ENCODE data around the gene SNX30.
"Not testable (repeated sequence)": the region's sequence is repeated elsewhere in the genome, so short reads cannot be mapped to it uniquely, and the experiment has no call there.

Gene SNX30, protein sequence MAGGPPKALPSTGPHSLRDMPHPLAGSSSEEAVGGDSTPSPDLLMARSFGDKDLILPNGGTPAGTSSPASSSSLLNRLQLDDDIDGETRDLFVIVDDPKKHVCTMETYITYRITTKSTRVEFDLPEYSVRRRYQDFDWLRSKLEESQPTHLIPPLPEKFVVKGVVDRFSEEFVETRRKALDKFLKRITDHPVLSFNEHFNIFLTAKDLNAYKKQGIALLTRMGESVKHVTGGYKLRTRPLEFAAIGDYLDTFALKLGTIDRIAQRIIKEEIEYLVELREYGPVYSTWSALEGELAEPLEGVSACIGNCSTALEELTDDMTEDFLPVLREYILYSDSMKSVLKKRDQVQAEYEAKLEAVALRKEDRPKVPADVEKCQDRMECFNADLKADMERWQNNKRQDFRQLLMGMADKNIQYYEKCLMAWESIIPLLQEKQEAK

DNA sequence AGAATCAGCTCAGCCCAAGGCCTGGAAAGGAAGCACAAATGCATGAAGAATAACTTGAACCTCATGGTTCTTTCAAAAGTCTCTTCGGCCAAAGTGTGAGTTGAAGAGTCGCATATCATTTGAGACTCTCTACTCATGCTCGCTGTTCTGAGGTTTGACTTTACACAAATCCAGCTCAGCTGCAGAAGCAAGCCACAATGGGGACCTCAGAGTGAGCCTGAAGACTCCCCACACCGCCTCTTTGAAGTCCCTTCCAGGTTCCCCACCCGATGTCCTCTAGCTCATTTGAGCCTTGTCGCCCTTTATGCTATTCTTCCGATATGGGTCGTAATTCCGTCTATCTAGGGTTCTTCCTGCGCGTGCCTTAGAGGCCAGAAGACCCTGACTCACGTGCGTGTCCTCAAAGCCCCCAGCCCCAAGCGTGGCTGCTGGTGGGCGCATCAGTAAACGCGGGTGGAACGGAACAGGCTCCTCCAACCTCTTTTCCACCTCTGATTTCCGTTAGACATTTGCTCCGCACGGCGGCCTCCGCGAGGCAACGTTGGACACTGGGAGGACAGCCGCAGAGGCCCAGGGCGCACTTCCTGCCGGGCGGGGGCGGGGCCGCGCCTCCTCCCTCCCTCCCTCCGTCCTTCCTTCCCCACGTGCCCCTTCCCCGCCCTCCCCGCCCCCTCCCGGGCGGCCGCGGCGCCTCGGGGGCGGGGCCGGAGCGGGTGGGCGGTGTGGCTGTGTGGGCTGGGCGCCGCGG lies at the start of gene SNX30:
Gene SNX30 (plus strand): TSS at position 745 of the 748 bp plus-strand sequence. CDS start 242 bp downstream, outside the sequence.
- peak; percentile 78 to 82 for DNase-seq (ENCODE audit: low read depth in 2 of 2)

DNA sequence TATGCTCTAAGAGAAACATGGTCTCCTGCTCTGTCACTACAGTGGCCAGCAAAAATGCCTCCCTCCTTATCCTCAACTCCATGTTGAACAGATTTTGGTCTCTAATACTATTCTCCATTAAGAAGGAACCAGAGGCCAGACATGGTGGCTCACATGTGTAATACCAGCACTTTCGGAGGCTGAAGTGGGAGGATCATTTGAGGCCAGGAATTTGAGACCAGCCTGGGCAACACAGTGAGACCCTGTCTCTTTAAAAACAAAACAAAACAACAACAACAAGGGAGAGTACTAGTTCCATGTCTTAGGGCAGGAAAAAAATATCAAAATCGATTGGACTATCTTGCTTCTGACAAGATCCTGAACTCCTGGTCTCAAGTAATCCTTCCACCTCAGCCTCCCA lies 47.3 kb upstream of the SNX30 start:
- no peak for DNase-seq (ENCODE audit: low read depth in 2 of 2)

- peak; percentile 35 to 46 for DNase-seq (ENCODE audit: low read depth in 2 of 2)
These were observed 44.7 kb upstream of the SNX30 start for GRCh38 chr9:112705768-112706427.

DNA sequence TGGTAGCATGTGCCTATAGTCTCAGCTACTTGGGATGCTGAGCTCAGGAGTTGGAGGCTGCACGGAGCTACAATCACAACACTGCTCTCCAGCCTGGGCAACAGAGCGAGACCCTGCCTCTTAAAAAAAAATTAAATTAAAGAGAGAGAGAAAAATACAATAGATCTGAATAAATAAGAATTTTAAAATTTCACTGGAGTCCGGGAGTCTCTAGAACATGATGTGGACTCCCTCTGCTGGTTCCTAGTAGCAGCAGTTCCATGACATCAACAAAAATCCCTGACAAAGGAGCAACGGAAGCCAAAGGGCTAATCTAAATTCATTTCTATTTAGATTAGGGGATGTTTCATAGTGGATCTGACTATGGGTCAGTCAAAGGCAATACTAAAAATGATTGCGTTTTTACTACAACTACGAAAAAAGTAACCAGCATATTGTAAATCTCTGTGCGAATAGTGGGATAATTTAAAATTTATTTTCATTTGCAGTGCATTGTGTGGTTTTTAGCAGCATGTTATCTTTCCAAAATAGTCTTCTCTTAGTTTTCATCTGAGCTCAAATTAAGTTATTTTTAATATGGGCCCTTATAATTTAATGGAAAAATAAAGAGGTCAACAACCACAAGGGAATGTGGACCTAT lies 39.4 kb upstream of the SNX30 start:
- no peak for DNase-seq (ENCODE audit: low read depth in 2 of 2)

DNA sequence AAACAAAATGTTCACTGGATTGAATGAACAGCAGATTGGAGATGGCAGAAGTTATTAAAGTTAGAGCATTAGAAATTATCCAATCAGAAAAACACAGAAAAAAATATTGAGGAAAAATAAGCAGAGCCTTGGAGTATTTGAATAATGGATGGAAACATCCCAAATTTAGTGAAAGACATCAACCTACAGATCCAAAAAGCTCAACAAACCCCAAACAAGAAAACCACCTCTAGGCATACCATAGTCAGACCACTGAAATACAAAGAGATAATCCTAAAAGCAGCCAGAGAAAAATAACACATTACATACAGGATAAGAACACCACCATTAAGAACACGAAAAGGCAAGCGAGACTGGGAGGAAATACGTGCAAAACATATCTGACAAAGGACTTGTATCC lies 37.9 kb upstream of the SNX30 start:
- DNase-seq (ENCODE audit: low read depth in 2 of 2) = no peak

DNA sequence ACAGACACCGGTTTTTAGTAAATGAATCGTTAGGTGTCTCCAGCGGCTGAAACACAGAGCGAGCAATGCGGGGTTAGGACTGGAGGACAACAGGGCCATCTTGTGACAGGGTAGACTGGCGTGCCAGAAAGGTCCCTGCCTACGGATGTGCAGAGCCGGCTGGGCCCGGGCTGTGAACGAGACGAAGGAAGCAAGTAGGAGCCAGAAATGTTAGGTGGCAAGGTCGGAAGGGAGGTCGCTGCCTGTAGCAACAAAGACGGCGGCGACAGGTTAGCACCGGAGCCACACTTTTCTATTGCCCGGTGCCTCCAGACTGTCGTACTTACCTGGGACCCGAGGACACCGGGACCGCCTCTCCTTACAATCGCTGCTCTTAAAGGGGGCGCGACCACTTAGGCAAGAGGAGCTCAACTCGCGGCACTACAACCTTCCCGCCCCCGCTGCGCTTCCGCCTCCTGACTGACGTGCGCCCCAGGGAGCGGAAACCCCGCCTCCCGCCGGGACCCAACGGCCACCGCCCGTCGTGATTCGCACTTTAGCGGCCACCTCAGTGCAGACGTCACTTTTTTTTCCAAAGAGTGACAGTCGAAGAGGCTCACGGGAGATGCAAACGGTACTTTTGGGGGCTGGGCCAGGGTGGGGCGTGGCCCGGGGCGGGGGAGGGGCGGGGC lies 32.8 kb upstream of the SNX30 start, which contains the start of gene INIP:
Gene INIP (minus strand): TSS at position 457 of the 671 bp plus-strand sequence. CDS start 1,632 bp downstream, outside the sequence.
- peak; percentile 90 for DNase-seq (ENCODE audit: low read depth in 2 of 2)

DNA sequence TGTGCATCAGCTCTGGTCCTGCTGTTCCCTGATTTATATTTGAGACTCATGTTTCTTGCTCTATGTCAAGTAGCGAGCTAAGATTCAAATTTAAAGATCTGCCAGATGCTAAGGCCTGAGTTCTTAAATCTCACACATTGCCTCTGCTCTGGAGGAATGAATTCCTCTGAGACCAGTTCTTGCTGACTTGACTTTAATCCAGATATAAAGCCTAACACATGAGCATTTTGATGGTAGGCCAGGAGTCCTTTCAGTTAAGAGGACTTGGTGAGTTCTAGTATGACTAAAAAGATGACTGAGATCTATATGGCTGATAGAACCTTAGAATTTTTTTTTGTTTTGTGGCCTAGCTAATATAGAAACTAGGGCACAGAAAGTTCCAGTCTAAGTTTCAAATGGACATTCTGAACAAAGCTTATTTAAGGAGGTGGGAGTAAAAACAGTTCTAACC lies 31.3 kb upstream of the SNX30 start:
- DNase-seq (ENCODE audit: low read depth in 2 of 2) = peak; percentile 51 to 57

- no peak for DNase-seq (ENCODE audit: low read depth in 2 of 2)
These were observed 30.9 kb upstream of the SNX30 start for GRCh38 chr9:112719696-112720095.

DNA sequence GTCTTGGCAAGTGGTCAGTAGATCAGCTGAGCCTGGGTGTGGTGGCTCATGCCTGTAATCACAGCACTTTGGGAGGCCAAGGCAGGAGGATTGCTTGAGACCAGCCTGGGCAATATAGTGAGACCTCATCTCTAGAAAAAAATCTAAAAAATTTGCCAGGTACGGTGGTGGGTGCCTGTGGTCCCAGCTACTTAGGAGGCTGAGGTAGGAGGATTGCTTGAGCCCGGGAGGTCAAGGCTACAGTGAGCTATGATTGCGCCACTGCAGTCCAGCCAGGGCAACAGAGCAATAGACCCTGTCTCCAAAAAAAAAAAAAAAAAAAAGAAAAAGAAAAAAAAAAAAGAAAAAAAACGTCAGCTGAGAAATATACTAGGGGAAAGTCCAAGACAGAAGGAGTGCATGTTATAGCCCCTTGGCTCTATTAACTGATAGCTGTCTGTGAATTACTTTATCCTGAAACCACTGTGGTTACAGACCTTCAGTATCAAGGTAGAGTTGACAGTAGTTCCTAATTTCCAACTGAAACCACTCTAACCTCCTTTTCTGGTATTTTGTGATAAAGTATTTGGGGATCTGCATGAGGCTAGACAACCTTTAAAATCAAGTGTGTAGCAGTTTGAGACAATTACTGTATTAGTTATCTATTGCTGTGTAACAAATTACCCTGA lies 30.3 kb upstream of the SNX30 start:
- no peak for DNase-seq (ENCODE audit: low read depth in 2 of 2)

GRCh38 chr9:112722749-112723148 lies 27.8 kb upstream of the SNX30 start:
- DNase-seq (ENCODE audit: low read depth in 2 of 2) = not testable (repeated sequence)

DNA sequence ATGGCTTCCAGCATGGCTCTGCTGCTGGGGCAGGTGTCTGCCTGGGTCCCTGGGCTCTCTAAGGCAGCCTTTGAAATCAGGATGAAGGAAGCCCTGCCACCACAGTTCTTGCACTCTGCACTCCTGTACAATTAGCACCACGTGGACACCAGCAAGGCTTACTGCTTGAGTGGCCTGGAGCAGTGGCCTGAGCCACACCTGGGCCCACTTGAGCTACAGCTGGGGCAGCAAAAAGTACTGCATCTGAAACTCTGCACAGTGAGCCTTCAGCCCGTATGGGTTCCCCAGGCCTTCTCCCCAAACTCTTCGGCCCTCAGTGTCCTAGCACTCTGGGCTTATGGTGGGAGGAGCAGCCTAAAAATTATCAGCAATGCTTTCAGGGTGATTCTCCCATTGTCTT lies 24.6 kb upstream of the SNX30 start:
- no peak for DNase-seq (ENCODE audit: low read depth in 2 of 2)

- DNase-seq (ENCODE audit: low read depth in 2 of 2) = no peak
These were observed 24.1 kb upstream of the SNX30 start for GRCh38 chr9:112726428-112726827.

GRCh38 chr9:112728401-112728800 lies 22.2 kb upstream of the SNX30 start:
- no peak for DNase-seq (ENCODE audit: low read depth in 2 of 2)

GRCh38 chr9:112731971-112732370 lies 18.6 kb upstream of the SNX30 start:
- DNase-seq (ENCODE audit: low read depth in 2 of 2) = no peak

- DNase-seq (ENCODE audit: low read depth in 2 of 2) = no peak
These were observed 15.7 kb upstream of the SNX30 start for GRCh38 chr9:112734892-112735291.

DNA sequence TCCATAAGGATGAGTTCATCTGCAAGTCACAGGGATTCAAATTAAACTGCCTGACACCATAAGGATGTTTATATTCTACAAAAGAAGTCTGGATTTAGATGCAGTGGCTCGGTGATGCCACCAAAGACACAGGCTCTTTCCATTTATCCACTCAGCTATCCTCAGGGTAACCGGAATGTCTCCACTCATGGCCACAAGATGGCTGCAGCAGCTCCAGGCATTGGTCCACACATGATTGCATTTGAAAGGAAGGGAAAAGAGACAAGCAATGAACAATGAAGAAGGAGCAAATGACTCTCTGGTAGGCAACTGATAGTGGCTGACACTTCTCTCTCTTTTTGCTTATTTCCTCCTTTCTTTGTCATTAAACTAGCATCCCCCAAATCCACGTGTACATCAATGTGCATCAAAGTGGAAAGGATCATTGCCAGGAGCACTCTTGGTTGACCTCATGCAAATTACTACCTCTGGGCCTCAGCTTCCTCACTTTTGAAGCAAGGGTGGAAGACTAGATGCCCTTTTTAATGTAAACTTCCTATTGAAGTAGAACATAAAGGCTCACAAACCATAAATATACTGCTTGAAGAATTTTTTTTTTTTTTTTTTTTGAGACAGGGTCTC lies 7.2 kb upstream of the SNX30 start:
- DNase-seq (ENCODE audit: low read depth in 2 of 2) = no peak

DNA sequence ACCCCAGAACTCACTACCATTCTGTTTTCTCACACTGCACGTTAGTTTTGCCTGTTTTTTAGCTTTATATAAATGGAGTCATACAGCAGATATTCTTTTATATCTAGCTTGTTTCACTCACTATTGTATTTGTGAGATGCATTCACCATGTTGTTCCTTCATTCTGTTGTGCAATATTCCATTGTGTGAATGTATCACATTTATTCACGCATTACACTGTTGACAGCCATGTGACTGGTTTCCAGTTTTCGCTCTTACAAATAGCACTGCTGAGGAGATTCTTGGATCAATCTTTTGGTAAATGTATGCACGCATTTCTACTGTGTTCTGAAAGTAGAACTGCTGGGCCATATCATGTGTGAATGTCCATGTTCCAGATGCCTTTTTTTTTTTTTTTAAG lies 6.4 kb upstream of the SNX30 start:
- DNase-seq (ENCODE audit: low read depth in 2 of 2) = no peak

DNA sequence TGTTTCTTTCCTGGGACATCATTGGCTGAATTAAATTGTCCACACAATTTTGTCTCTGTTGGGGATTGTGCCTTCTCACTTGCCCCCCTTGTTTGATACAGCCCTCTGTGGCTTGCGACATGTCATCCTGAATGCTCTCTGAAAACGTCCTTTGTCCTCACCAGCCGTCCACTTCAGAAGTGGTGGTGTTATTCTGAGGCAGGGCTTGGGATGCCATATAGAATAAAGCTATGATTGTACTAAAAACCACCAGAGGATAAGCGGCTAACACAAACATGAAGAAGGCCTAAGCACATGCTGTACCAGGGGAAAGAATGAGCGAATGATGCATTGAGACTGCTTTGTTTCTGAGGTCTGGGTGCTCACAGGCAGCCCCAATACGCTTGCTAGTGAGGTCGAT lies 3.5 kb upstream of the SNX30 start:
- DNase-seq (ENCODE audit: low read depth in 2 of 2) = no peak

GRCh38 chr9:112750764-112751055 lies 150 bp downstream of the SNX30 start:
- no peak for DNase-seq (ENCODE audit: low read depth in 2 of 2)

GRCh38 chr9:112751056-112751795 lies 666 bp downstream of the SNX30 start:
- DNase-seq (ENCODE audit: low read depth in 2 of 2) = no peak
